ENCODE data around the gene DDX28.
A peak's percentile ranks its signal among the peaks of the same experiment; 100 is the strongest.

DDX28 gene

DNA sequence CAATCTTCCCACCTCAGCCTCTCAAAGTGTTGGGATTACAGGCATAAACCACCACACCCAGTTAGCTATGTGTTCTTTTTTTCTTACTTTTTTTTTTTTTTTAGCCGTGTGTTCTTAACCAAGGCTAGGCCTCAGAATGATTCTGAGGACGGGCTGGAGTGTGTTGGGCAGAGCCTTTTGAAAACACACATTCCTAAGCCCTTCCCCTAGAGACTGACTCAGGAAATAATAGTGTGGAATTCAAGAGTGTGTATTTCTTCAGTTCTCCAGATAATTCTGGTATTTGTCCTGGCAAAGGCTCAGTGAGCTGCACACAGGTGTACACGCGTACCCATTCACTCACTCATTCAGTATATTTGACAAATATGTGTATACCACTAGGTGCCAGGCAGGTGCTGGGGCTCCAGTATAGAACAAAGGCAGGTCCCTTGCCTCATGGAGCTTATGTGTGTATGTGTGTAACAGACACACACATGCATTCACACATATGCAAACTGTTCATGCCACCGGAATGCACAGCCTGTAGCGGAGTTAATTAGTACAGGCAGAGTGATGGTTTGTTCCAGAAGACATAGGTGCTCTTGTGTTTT is 42.8 kb upstream of the DDX28 start:
- no peak for TF ChIP-seq Cebpa-rat (IDR thresholded peaks at IDR 0.05)
- H3K4me2 ChIP-seq: no peak overlapping the region
- H3K36me3 ChIP-seq: peaks cover 66% of the 10 kb centered on the region
- H4K20me1 ChIP-seq: peaks cover 35% of the 10 kb centered on the region
- peaks cover 29% of the 10 kb centered on the region for H3K4me1 ChIP-seq
- no peak overlapping the region for H3K4me3 ChIP-seq
- H3K27me3 ChIP-seq: no peaks in the 10 kb centered on the region
- no peak overlapping the region for H3K27ac ChIP-seq
- no peak overlapping the region for H3K9ac ChIP-seq
- no peaks in the 10 kb centered on the region for H3K9me3 ChIP-seq

DNA sequence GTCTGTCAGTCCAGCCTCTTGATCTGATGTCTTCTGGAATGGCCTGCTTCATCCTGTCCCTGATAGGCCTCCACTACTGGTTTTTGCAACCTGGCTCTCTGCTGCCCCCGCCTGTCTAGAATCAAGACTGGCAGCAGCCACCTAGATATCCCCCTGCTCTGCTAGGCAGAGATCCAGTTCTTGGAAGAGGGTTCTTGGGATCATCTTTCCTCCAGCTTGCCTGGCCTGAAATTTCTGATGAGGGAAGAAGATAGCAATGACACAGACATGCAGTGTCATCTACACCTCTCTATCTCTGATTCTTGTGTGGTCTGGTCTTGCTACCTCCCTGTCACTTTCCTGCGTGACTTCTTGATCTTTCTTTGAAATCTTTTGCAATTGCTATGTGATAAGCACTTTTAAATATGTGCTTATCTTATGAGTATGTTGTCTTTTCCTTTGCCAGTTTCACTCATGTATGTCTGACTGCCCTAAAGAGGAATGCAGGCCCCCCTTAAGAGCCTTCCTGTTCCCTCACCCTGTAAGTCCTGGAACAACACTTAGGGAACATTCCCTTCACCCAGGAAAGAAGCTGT is 41.8 kb upstream of the DDX28 start:
- no peaks in the 10 kb centered on the region for H3K9me3 ChIP-seq
- no peak for TF ChIP-seq Cebpa-rat (IDR thresholded peaks at IDR 0.05)
- H3K4me1 ChIP-seq: peaks cover 21% of the 10 kb centered on the region
- no peaks in the 10 kb centered on the region for H3K27me3 ChIP-seq
- no peak overlapping the region for H3K9ac ChIP-seq
- H3K27ac ChIP-seq: no peak overlapping the region
- peaks cover 76% of the 10 kb centered on the region for H3K36me3 ChIP-seq
- no peak overlapping the region for H3K4me2 ChIP-seq
- H4K20me1 ChIP-seq: peaks cover 26% of the 10 kb centered on the region
- H3K4me3 ChIP-seq: no peak overlapping the region

DNA sequence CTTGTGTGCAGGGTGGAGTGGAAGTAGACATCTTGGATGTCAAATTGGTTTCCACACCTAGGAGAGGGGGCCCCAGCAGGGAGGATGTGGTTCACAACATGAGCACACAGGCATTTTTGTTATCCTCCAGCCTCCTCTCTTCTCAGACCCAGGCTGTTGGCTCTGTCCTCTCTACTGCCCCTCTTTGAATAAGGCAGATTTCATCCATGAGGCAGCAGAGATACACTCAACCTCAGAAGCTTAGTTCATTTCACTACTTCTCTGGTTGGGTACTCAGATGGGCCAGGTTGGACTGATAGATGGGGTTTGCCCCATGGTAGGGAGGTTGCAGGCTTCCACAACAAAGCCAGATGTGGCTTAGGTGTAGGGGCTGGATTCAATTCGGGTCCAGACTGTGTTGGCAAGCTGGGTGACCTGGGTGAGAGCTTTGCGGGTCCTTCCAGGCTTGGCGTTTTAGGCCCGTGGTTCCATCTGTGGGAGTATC is 39.9 kb upstream of the DDX28 start:
- no peak overlapping the region for H3K9ac ChIP-seq
- H3K9me3 ChIP-seq: no peaks in the 10 kb centered on the region
- no peak overlapping the region for H3K27ac ChIP-seq
- no peak for TF ChIP-seq Cebpa-rat (IDR thresholded peaks at IDR 0.05)
- no peak overlapping the region for H3K4me2 ChIP-seq
- H3K4me1 ChIP-seq: peaks cover 14% of the 10 kb centered on the region
- peaks cover 80% of the 10 kb centered on the region for H3K36me3 ChIP-seq
- H4K20me1 ChIP-seq: peaks cover 13% of the 10 kb centered on the region; the same call in 1 of the 2 replicates
- H3K27me3 ChIP-seq: no peaks in the 10 kb centered on the region
- H3K4me3 ChIP-seq: no peak overlapping the region

DNA sequence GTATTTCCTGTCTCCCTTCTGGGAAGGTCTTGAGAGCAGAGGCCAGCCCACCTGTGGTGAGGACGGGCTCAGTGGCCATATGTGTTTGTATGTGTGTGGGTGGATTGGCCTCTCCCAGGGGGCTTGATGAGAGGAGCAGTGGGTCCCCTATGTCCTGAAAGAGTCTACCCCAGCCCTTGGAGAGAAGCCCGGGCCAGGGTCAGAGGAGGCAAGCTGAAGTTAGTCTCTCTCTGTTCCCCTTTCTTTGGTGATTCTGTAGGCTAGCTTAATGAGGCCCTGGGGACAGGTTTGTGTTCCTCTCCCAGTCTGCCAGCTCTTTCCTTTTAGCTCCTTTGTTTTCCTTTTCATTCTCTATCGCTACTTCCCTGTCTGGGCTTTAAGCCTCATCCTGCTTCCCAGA is 38.4 kb upstream of the DDX28 start:
- peaks cover 14% of the 10 kb centered on the region for H3K4me1 ChIP-seq
- no peaks in the 10 kb centered on the region for H3K9me3 ChIP-seq
- H3K4me3 ChIP-seq: no peak overlapping the region
- peaks cover 78% of the 10 kb centered on the region for H3K36me3 ChIP-seq
- no peaks in the 10 kb centered on the region for H3K27me3 ChIP-seq
- H4K20me1 ChIP-seq: peaks cover 13% of the 10 kb centered on the region; the same call in 1 of the 2 replicates
- peak overlapping the region; percentile 47 for H3K4me2 ChIP-seq
- no peak overlapping the region for H3K27ac ChIP-seq
- H3K9ac ChIP-seq: no peak overlapping the region
- TF ChIP-seq Cebpa-rat (IDR thresholded peaks at IDR 0.05): no peak

DNA sequence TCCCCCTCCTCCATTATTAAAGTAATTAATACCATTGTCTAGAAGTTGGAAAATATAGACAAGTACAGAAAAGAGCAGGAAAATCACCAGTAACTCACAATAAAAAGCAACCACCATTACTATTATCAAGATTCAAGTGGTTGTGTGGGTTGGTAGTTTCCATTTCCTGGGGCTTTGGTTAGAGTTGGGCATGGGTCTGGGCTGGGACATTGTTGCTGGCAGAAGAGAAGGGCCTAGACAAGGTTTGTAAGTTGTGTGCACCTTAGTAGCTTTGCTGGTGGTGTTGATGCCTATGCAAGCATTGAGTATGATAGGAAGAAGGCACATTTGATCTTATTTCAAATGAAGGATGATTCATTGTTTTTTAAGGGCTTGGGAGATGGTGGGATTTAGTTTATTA is 36.8 kb upstream of the DDX28 start:
- no peaks in the 10 kb centered on the region for H3K9me3 ChIP-seq
- H3K36me3 ChIP-seq: peaks cover 78% of the 10 kb centered on the region
- H3K9ac ChIP-seq: no peak overlapping the region
- H3K27ac ChIP-seq: no peak overlapping the region
- H3K27me3 ChIP-seq: no peaks in the 10 kb centered on the region
- H4K20me1 ChIP-seq: 0 out of 2 replicates have a peak, but pooled peaks cover 7% of the 10 kb centered on the region
- H3K4me3 ChIP-seq: no peak overlapping the region
- TF ChIP-seq Cebpa-rat (IDR thresholded peaks at IDR 0.05): no peak
- no peak overlapping the region for H3K4me2 ChIP-seq
- peaks cover 14% of the 10 kb centered on the region for H3K4me1 ChIP-seq

DNA sequence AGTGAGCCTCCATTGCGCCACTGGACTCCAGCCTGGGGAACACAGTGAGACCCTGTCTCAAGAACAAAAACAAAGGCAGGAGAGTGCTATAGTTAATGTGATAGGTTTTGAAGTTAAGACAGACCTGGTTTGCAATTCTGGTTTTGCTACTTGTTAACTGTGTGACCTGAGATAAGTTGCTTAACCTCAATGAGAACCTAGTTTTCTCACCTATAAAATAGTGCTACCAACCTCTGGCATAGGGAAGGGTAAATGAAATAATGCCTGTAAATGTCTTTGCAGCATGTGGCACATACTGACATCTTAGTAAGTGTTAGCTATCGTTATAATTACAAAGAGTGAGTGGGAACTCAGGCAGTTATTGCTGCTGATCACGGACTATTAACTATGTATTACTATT is 32.4 kb upstream of the DDX28 start:
- H3K4me3 ChIP-seq: no peak overlapping the region
- H3K36me3 ChIP-seq: peaks cover 88% of the 10 kb centered on the region
- no peak for TF ChIP-seq Cebpa-rat (IDR thresholded peaks at IDR 0.05)
- no peak overlapping the region for H3K9ac ChIP-seq
- H4K20me1 ChIP-seq: no peaks in the 10 kb centered on the region
- H3K9me3 ChIP-seq: no peaks in the 10 kb centered on the region
- no peaks in the 10 kb centered on the region for H3K4me1 ChIP-seq
- H3K27me3 ChIP-seq: no peaks in the 10 kb centered on the region
- no peak overlapping the region for H3K27ac ChIP-seq
- H3K4me2 ChIP-seq: no peak overlapping the region

DNA sequence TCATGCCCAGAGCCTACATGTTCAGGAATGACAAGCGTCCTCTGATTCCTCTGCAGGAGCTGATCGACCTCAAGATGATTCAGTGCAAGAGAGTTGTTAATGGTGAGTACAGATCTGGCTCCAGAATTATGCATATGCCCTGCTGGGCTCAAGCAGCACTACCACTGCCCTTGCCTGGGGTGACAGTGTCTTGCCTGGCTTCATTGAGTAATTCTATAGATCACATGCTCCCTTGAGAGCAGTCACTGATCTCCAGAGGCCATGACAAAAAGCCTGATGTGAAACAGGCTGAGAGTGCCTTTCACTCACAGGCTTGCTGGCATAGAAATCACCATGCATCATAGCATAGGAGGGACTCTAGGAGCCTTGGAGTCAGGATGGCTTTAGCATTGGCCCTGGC is 26.4 kb upstream of the DDX28 start:
- Histone ChIP-seq H3K27ac (no peak overlapping the region), H4K20me1 (no peaks in the 10 kb centered on the region), H3K4me1 (no peaks in the 10 kb centered on the region), H3K4me3 (no peak overlapping the region), H3K36me3 (peaks cover 89% of the 10 kb centered on the region), H3K9me3 (no peaks in the 10 kb centered on the region), H3K4me2 (no peak overlapping the region), H3K27me3 (no peaks in the 10 kb centered on the region), H3K9ac (no peak overlapping the region)
- TF ChIP-seq Cebpa-rat (IDR thresholded peaks at IDR 0.05): no peak

DNA sequence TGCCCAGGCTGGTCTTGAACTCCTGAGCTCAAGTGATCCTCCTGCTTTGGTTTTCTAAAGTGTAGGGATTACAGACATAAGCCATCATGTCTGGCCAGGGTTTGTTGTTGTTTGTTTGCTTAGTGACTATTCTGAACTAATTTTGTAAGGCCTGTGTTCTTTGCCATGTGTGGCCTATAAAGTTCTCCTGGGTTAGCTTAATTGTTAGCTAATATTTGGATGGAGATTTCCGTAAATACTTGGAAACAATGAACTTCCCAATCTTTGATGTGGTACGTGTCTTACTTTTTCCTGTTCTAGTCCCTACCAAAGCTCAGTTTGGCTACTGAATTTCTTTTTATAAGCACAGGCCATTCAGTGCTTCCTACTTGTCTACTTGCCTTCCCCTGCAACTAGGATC is 25.0 kb upstream of the DDX28 start:
- H3K36me3 ChIP-seq: peaks cover 87% of the 10 kb centered on the region
- no peak overlapping the region for H3K9ac ChIP-seq
- H3K4me2 ChIP-seq: no peak overlapping the region
- H3K27ac ChIP-seq: no peak overlapping the region
- H3K27me3 ChIP-seq: no peaks in the 10 kb centered on the region
- H3K4me3 ChIP-seq: no peak overlapping the region
- no peaks in the 10 kb centered on the region for H3K9me3 ChIP-seq
- no peak for TF ChIP-seq Cebpa-rat (IDR thresholded peaks at IDR 0.05)
- no peaks in the 10 kb centered on the region for H3K4me1 ChIP-seq
- no peaks in the 10 kb centered on the region for H4K20me1 ChIP-seq

DNA sequence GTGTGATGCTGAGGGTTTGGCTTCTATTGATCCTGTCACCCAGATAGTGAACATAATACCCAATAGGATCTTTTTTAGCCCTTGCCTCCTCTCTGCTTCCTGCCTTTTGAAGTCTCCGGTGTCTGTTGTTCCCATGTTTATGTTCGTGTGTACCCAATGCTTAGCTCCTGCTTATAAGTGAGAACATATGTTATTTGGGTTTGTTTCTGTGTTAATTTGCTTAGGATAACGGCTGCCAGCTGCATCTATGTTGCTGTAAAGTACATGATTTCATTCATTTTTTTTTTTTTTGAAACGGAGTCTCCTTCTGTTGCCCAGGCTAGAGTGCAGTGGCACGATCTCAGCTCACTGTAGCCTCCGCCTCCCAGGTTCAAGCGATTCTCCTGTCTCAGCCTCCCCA is 23.1 kb upstream of the DDX28 start:
- Histone ChIP-seq H3K4me2 (no peak overlapping the region), H3K9ac (no peak overlapping the region), H3K9me3 (no peaks in the 10 kb centered on the region), H3K36me3 (peaks cover 86% of the 10 kb centered on the region), H3K27me3 (no peaks in the 10 kb centered on the region), H4K20me1 (0 out of 2 replicates have a peak, but pooled peaks cover 1% of the 10 kb centered on the region), H3K4me3 (no peak overlapping the region), H3K4me1 (no peaks in the 10 kb centered on the region), H3K27ac (no peak overlapping the region)
- no peak for TF ChIP-seq Cebpa-rat (IDR thresholded peaks at IDR 0.05)

DNA sequence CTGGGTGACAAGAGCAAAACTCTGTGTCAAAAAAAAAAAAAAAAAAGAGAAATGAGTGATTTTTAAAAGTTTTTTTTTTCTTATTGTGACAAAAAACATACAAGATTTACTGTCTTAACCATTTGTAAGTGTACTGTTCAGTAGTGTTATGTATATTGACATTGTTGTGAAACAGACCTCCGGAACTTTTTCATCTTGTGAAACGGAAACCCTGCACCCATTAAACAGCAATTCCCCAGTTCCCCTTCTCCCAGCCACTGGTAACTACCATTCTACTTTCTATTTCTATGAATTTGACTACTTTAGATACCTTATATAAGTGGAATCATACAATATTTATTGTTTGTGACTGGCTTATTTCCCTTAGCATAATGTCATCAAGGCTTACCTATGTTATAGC is 18.8 kb upstream of the DDX28 start:
- H3K27ac ChIP-seq: no peak overlapping the region
- no peaks in the 10 kb centered on the region for H3K4me1 ChIP-seq
- H3K9ac ChIP-seq: no peak overlapping the region
- 0 out of 2 replicates have a peak, but pooled peaks cover 6% of the 10 kb centered on the region for H4K20me1 ChIP-seq
- H3K36me3 ChIP-seq: peaks cover 80% of the 10 kb centered on the region
- no peaks in the 10 kb centered on the region for H3K9me3 ChIP-seq
- H3K27me3 ChIP-seq: no peaks in the 10 kb centered on the region
- H3K4me3 ChIP-seq: no peak overlapping the region
- no peak overlapping the region for H3K4me2 ChIP-seq
- TF ChIP-seq Cebpa-rat (IDR thresholded peaks at IDR 0.05): no peak
